A673 (cell line): ENCODE measurements around the gene SOX5.

Source experiments
- CTCF ChIP-seq: fragments of 300-800, 200-600 bp; sonication (generic); conservative IDR thresholded peaks from 2 replicates; pipeline ENCODE4 v1.5.1; 2017; ENCODE audit warnings: low read depth, mild to moderate bottlenecking, antibody characterized with exemption, low read length, moderate library complexity, mixed read lengths
- EZH2 ChIP-seq: fragments of 200-600 bp; sonication (generic); IDR thresholded peaks from 2 replicates; pipeline ENCODE4 v1.6.1; 2017; ENCODE audit warnings: borderline replicate concordance, low read depth, mild to moderate bottlenecking, mixed read lengths, antibody characterized with exemption, low read length; ENCODE audit not compliant: poor library complexity, severe bottlenecking

GRCh38 chr12:23670684-23671083, 278.8 kb downstream of the SOX5 start:
- no peak for TF ChIP-seq CTCF
- TF ChIP-seq EZH2 = no peak
